GM03348 (cell line): ENCODE data around the gene CATSPERZ.
"Not testable (repeated sequence)": the region's sequence is repeated elsewhere in the genome, so short reads cannot be mapped to it uniquely, and the experiment has no call there.

ENCODE experiments used
- DNase-seq: peaks from one replicate; pipeline ENCODE4 v3.0.0; 2012; ENCODE audit warnings: low spot score

Gene CATSPERZ

DNA sequence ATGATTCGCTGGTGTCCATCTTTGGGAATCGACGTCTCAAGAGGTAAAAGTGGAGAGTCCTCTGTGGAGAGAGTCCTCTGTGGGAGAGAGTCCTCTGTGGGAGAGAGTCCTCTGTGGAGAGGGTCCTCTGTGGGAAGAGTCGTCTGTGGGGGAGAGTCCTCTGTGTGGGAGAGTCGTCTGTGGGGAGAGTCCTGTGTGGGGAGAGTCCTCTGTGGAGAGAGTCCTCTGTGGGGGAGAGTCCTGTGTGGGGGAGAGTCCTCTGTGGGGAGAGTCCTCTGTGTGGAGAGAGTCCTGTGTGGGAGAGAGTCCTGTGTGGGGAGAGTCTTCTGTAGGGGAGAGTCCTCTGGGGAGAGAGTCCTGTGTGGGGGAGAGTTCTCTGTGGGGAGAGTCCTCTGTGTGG, 20.9 kb downstream of the CATSPERZ start:
- DNase-seq, result no peak

DNA sequence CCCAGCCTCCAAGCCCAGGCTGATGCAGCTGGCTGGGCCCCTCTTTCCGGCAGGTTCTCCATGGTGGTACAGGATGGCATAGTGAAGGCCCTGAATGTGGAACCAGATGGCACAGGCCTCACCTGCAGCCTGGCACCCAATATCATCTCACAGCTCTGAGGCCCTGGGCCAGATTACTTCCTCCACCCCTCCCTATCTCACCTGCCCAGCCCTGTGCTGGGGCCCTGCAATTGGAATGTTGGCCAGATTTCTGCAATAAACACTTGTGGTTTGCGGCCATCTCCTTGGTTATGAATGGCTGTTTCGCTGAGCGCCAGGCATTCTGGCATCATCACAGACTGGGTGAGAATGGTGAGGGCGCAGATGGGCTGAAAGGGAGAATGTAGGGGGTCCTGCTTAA, 21.4 kb downstream of the CATSPERZ start:
- no peak for DNase-seq

DNA sequence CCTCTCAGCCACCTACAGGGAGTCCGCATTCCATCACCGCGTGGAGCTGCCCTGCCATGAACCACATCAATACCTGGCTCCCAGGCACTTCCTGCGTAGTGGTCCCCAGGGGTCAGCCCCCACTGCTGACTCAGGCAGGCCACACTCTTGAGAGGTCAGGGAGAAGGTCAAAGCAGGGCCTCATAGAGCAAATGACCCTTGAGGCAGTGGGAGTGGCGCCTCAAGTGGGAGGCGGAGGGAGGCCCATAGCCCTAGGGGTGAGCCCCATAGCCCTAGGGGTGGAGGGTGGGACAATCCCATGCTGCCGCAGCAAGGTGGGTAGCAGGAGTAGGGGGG, 22.7 kb downstream of the CATSPERZ start:
- DNase-seq, result no peak

DNA sequence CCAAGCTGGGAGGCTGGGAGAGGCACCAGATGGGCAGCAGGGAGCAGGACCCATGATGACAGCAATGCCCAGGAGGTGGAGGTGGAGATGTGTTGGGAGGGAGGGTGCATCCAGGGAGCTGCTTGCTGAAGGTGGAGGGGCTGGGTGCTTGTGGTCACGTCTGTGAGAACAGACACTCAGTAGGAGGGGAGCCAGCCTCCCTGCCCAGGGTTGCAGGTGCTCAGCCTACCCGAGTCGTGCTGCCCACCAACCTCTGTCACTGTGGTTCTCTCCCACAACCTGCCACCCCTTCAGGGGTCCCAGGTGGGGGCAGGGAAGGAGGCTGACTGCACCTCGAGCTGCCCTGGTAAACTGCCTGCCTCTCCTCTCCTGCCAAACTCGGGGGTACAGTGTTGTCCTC, 23.2 kb downstream of the CATSPERZ start:
- DNase-seq, result no peak

DNA sequence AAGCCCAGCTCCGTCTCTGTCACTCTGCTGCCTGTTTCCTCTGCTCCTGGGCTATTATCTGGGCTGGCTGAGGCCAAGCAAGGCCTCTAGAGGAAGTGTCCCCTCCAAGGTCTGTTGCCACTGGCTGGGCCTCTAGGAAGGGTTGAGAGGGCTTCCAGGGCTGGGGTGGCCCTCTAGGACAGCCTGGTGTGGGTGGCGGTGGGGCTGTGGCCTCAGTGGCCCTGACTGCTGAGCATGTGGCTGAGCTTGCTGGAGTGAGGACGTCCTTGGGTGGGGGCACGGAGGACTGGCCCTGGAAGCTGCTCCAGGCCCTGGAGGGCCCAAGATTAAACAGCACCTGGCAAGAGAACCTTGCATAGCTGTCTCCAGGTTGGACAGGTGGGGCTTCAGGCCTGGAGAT, 23.8 kb downstream of the CATSPERZ start:
- not testable (repeated sequence) for DNase-seq

DNA sequence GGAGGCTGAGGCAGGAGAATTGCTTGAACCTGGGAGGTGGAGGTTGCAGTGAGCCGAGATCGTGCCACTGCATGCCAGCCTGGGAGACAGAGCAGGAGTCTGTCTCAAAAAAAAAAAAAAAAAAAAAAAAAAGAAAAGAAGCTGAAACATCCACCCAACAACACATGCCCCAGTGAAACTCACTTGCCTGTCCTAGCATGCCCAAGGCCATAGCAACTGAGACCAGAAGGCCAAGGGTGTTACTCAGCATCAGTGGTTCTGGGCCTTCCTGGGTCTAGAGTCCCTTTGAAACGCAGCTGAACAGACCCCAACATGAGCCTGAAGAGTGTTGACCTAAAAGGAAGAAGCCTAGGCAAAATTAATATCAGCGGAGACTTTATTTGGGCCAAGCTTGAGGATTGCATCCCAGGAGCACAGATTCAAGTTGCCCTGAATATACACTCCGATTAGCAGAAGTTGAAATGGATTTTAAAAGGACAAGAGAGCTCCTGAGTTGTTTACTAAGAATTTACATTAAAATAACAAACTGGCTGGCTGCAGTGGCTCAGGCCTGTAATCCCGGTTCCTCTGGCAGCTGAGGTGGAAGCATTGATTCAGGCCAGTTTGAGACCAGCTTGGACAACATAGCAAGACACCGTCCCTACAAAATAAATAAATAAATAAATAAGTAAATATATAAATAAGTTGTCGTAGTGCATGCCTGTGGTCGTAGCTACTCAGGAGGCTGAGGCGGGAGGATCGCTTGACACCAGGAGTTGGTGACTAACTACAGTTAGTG, 24.7 kb downstream of the CATSPERZ start:
- DNase-seq, result no peak

DNA sequence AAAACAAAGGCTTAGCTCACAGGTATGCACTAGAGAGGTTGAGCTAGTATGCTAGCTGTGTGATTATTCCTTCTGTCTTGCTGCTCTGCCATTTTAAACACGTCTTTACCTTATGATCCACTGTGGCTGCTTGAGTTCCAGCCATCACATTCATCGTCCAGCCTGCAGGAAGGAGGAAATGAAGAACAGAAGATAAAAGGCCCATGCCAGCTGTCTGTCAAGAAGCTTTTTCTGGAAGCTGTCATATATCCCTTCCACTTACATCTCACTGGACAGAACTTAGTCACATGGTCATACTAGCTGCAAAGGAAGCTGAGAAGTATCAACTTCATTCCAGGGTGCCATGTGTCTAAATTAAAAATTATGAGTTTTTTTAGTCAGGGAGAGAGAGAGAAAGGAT, 27.2 kb downstream of the CATSPERZ start:
- no peak for DNase-seq

DNA sequence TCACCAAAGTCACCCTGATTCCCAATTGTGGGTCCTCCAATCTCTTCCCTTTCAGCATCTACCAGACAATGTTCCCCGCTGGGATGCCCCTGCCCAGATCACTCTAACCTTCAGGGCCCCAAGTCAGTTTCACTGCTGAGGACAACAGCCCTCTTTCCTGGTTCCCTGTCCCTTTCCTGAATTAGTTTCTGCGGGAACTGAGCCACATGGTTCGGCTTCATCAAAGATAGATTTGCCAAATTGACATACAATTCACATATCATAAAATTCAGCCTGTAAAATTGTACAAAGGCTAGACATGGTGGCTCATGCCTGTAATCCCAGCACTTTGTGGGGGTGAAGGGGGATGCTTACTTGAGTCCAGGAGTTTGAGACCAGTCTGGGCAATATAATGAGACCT, 27.8 kb downstream of the CATSPERZ start:
- DNase-seq, result no peak

DNA sequence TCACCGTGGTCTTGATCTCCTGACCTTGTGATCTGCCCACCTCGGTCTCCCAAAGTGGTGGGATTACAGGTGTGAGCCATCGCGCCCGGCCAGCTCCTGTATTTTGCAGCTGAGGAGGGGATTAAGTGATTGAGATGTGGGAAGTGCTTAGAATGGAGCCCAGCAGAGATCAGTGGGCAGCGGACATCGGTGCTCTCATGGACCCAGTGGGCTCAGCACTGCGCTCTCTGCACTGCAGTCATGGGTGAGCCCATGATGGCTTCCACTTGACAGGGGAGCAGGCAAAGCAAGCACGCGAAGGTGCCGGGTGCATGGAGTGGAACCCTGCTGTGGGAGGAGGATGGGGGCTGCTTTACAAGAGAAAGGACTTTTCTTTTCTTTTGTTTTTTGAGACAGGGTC, 30.7 kb downstream of the CATSPERZ start:
- no peak for DNase-seq

DNA sequence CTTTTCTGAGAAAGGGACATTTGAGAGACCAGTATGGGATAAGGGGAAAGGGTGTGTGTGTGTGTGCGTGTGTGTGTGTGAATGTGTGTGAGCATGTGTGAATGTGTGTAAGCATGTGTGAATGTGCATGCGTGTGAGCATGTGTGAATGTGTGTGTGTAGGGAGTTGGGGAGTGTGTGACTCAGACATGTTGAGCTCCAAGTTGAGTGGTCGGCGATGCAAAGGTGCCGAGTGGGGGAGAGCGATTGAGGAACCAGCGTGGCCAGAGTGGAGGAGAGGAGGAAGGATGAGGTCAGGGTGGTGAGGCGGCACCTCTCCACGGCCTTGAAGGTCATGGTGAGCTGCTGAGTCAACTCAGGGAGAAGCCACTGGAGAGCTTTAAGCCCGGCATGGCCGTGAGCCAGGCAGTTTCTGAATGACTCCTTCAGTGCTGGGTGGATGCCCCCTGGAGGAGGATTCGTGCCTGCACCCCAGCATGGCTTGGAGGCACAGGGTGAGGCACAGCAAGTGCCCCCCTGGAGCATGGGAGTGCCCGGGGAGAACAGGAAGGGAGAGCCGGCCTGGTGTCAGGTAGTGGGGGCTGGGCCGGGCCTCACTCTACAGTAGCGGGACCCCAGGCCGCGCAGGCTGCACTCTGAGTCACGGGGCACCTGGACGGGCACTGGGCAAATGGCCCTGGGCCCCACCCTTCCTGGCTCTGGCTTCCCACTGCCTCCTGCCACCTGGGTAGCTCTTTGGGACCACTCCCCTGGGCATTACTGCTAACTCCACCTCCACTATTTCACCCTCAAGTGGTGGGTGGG, 31.6 kb downstream of the CATSPERZ start:
- peak; percentile 87 for DNase-seq

DNA sequence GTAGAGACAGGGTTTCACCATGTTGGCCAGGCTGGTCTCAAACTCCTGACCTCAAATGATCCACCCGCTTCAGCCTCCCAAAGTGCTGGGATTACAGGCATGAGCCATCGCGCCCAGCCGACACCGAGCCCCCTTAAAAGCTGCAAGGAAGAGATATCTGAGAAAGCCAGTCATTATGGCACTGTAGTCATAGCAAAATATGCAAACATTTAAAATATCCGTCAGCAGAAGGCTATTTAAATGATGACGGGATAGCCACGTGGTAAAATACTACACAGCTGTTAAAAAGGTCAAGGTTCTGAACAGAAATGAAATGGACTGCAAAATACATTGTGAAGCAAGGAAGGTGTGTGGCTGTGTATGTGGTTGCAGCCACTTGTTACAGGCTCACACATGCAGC, 33.4 kb downstream of the CATSPERZ start:
- no peak for DNase-seq

DNA sequence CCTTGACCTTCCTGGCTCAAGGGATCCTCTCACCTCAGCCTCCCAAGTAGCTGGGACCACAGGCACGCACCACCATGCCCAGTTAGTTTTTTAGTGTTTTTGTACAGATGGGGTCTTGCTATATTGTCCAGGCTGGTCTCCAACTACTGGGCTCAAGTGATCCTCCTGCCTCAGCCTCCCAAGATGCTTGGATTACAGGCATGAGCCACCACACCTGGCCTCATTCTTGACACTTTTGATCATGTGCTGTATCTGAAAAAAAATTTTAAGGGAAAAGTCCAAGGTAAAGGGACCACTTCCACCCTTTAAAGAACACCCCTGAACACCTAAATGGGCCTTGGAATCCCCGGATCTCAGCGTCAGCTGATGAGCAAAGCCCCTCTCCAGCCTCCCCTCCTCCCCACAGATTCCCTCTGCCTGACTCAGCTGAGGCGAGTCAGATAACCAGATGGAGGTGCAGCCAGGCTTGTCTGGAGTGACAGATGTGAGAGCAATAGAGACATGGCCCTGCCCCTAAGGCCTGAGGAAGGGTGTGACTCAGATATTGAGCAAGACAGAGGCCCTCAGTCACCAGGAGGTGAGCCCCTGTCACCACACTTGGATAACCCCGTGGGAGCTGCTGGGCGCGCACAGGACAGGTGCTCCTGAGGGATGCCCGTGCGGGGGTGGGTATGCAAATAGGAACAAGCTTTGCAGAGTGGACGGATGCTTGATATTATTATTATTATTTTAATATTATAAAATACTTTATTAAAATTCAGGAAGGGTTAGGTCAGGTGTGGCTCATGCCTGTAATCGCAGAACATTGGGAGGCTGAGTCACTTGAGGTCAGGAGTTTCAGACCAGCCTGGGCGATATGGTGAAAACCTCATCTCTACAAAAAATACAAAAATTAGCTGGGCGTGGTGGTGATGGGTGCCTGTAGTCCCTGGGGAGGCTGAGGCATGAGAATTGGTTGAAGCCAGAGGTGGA, 34.9 kb downstream of the CATSPERZ start:
- DNase-seq, result peak; percentile 90

DNA sequence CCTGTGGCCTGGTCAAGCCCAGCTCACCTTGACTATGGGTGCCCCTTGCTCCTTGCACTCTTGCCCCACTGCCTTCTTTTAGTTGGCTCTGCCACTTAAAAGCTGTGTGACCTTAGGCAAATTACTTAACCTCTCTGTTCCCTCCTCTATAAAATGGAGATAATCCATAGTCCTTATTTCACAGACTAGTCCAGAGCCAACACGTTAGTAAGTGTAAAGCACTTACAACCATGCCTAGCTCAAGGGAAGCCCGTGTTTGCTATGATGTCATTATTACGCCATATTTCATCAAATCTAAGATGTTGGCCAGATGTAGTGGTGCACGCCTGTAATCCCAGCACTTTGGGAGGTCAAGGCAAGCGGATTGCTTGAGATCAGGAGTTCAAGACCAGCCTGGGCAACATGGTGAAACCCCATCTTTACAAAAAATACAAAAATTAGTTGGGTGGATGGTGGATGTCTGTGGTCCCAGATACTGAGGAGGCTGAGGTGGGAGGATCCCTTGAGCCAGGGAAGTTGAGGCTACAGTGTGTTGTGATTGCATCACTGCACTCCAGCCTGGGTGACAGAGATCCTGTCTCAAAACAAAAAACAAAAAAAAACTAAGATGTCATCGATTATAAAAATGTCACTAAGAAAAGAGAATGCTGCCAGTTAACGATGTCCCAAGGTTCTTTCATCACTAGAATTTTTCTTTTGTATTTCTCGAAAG, 37.5 kb downstream of the CATSPERZ start:
- DNase-seq, result no peak

DNA sequence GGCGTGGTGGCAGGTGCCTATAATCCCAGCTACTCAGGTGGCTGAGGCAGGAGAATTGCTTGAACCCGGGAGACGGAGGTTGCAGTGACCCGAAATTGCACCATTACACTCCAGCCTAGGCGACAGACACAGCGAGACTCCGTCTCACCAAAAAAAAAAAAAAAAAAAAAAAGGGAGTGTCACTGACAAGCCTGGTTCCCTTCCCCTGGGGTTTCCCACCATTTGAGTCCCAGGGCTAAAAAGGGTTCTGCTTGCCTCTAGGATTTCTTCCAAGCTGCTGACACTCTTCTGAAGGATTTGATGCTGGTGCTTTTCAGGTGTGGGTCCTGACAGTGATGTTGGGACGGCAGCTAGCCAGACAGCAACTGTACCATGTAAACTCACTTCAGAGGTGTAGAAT, 38.6 kb downstream of the CATSPERZ start:
- no peak for DNase-seq

DNA sequence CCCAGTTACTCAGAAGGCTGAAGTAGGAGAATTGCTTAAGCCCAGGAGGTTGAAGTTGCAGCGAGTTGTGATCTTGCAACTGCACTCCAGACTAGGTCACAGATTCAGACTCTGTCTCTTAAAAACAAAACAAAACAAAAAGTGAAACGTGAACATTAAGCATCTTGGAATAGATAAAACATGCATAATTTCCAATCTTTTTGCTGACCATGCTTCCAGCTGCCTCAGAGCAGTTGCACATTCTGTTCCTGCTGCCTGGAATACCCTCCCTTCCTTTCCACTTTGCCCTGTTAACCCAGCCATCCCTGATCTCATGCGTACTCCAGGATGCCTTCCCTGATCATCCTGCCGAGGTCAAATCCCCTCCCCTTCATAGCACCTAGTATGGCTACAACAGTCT, 39.1 kb downstream of the CATSPERZ start:
- DNase-seq, result no peak

DNA sequence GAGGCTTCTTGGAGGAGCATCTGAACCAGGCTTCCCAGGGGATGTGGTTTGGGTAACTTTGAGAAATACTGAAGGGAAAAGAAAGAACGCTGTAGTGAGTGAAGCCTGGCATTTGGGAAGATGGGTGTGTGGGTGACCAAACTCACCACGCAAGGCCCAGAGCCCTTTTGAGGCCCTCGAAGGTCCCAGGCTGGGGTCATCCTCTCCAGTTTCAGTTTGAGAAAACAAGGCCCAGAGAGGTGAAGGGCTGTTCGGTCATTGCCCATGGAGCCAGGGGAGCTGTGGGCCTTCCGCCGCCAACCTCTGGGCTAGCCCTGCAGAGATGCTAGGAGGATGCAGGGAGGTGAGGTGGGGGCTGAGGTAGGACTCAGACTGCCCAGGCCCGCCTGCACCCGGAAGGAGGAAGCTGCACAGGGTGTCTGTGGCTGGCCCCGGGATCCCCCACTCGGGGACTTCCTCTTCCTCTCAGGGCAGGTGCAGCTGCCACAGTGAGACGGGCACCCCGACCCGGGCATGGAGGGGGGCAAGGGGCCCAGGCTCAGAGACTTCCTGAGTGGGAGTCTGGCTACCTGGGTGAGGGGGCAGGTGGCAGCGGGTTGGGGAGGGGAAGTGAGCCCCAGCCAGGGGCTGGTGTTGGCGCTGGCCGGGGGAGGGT, 39.7 kb downstream of the CATSPERZ start, which contains the start of gene CCDC88B:
TSS of gene CCDC88B (plus strand) at position 451 of the 655 bp plus-strand sequence. CDS start at position 514, 63 bp downstream.
- no peak for DNase-seq

DNA sequence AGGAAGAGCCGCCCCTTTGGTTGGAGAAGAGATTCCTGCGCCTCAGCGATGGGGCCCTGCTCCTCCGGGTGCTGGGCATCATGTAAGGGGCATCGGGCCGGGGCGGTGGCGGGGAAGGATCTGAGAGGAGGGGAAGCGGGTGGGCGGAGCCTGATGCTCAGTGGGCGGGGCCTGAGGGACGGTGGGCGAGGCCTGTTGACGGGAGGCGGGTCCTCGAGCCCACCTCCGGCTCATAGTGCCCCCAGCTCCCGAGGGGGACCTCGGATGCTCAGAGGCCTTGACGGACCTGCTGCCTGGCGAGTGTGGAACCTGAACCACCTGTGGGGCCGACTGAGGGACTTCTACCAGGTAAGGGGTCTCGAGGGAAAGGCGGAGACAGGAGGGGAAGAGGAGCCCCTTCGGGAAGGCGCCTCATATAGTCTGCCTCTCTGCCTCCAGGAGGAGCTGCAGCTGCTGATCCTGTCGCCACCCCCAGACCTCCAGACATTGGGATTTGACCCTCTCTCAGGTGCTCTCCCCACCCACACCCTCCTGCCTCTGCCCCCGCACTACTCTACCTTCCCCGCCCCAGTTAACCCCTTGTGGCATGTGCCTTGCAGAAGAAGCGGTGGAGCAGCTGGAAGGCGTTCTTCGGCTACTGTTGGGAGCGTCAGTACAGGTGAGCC, 40.6 kb downstream of the CATSPERZ start:
- DNase-seq, result peak; percentile 33

DNA sequence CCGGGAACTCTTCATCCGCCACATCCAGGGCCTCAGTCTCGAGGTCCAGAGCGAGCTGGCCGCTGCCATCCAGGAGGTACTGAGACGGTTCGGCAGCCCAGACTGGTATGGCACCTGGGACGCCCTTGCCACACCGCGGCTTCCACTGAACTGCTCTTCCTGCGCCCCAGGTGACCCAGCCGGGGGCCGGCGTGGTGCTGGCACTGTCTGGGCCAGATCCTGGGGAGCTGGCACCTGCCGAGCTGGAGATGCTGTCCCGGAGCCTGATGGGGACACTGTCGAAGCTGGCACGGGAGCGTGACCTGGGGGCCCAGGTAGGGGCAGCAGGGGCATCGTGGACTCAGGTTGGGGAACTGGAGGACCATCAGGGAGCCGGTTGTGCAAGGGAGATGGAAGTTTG, 41.3 kb downstream of the CATSPERZ start:
- no peak for DNase-seq

DNA sequence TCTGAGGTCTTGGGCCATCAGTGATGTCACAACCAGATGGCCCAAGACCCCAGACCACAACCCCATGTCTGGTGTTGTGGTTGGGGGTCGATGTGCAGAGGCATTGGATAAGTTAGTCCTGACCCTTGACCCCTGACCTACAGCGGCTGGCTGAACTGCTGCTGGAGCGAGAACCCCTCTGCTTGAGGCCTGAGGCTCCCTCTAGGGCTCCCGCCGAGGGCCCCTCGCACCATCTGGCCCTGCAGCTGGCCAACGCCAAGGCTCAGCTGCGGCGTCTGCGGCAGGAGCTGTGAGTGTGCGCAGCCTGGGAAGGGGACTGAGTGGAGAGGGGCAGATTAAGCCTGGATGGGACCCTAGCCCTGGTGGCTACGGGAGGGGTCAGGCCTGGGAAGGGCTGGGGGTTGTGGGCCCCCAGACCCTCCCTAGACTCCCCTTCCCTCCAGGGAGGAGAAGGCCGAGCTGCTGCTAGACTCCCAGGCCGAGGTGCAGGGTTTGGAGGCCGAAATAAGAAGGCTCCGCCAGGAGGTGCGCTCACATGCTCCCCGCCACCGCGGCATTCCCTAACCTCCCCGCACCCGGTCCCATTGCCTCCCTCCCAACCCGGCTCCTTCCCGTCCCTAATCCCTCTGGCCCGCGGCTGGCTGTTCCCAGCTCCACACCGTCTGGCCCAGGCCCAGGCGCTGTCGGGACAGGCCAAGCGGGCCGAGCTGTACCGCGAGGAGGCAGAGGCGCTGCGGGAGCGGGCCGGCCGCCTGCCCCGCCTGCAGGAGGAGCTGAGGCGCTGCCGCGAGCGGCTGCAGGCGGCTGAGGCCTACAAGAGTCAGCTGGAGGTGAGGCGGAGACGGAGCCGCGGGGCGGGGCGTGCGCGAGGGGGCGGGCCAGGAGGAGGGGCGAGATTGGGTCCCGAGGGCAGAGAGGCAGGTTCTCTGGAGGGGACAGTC, 42.0 kb downstream of the CATSPERZ start:
- peak; percentile 96 for DNase-seq
